ENCODE results near the gene RCBTB2. TPM values are rescaled to one million over a fixed set of nuclear protein-coding genes. Genes with fewer than 3 reads are reported as not detected.

RCBTB2 gene
- total RNA-seq, 1 donor from 2014 or later, result 19.7 TPM

DNA sequence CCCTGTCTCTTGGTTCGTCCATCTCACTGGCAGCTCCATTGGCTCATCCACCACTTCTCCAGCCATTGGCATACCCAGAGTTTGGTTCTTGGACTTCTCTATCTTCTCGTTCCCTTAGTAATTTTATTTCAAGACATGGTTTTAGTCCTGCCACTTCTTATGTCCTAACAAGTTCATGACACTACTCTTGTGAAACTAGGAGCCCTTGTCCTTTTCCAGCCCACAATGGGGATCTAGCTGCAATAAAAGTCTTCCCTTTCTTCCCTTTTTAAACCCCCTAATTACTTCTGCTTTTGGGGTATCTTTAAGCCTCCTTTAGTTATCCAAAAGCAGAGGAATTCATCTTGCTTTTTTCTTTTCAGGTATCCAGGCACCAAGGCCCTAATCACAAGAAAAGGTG lies 2.9 kb upstream of the RCBTB2 start:
- ATAC-seq (no peak), DNase-seq (ENCODE audit: low spot score) (no peak)
- intact Hi-C loops (cut with DNase I), result no loop called here

DNA sequence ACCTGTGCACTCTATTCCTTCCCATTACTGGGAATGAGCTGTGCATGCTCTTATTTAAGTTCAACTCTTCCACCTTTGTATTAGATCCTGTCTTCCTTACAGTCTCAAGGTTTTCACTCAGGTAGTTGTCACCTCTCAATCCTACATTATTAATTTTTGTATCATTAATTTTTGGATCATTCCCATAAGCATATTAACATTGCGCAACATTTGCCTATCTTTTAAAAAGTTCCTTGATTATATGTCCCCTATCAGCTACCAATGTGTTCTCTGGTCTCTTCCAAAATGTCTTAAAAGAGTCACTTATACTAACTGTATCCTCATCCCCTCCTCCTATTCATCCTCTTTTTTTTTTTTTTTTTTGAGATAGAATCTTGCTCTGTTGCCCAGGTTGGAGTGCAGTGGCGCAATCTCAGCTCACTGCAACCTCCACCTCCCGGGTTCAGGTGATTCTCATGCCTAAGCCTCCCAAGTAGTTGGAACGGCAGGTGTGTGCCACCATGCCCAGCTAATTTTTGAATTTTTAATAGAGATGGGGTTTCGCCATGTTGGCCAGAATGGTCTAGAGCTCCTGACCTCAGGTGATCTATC lies 2.1 kb upstream of the RCBTB2 start:
- DNase-seq (ENCODE audit: low spot score) (no peak), ATAC-seq (no peak)
- intact Hi-C loops (cut with DNase I), result no loop called here

DNA sequence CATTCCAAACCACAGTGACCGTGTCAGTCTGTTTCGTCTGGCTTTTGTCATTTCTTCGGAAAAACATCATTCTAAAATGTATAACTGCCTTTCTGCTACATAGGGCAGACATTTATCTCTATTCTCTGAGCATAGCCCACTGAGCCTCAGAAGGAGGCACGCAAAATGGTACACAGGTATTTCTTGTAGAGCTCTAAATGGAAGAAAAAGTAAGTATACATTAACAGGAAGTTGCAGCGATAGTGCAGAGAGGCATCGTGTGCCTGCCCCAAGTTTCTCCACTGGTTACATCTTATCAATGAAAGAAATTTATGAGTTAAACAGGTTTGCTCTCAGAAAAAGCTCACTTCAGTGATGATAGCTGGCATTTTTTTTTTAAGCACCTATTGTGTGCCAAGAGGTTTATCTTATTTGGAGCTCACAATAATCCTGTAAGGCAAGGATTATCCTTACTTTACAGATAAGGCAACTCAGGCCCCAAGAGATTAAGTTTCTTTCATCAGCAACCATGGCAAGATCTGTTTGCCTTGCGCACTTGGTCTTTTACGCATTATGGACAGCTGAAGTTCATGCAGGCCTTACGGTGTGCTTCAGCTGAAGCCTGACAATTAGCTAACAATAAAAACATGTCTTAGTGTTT lies 1.2 kb upstream of the RCBTB2 start:
- DNase-seq (ENCODE audit: low spot score) (no peak), ATAC-seq (no peak)
- intact Hi-C loops (cut with DNase I), result no loop called here

DNA sequence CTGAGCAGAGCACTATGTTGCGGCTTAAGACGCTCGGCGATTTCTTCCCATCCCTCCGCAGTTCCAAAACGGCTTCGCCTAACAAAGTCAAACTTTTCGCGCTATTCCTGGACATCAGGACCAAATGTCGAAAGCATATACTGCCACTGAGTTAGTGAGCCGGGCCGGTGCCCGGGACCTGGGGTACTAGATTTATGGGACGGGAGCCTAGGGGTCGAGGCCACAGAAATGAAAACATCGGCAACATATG lies 699 bp downstream of the RCBTB2 start:
- DNase-seq (ENCODE audit: low spot score), result no peak
- intact Hi-C loops (cut with DNase I), result no loop called here

DNA sequence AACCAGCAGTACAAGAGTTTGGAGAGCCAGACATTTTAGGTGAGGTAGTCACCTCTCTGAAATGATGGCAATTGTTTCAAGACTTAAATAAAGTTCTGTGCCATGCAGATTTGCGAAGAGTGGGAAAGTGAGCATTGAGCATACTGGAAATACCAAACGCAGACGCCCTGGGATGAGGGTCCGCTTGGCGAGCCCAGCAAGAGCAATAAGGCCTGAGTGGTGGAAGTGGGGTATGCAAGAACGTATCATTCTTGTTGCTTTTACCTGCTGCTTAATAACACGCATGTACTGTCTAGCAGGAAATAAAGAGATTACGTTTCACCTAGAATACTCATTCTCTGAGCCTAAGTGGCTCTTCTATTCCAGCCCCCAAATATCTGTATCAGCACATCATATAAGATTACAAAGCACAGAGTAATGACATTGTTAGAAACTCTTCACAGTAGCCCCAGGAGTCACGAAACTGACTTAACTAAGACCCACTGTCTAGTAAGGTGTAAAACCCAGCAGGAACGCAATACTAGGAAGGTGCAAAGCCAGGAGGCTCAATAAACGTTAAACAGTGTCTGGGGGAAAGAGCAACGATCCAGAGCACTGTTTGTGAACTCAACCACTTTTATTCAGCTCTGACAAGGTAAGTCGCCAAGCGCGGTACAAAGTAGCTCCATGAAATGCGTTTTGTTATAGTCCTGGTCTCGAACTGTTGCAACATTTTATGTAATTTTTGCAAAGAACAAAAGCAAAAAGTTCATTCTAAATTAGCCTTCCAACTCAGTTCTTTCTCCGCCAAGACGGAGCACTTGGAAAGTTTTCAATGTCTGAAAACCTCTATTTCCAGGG lies 1.2 kb downstream of the RCBTB2 start:
- ATAC-seq (peak; percentile 1), DNase-seq (ENCODE audit: low spot score) (no peak)
- intact Hi-C loops (cut with DNase I), result no loop called here

More for the DNA sequence above, 699 bp downstream of the RCBTB2 start:
- ATAC-seq, result peak; percentile 51

GRCh38 chr13:48530833-48531232 lies 2.0 kb downstream of the RCBTB2 start:
- ATAC-seq (no peak), DNase-seq (ENCODE audit: low spot score) (no peak)
- intact Hi-C loops (cut with DNase I), result no loop called here

DNA sequence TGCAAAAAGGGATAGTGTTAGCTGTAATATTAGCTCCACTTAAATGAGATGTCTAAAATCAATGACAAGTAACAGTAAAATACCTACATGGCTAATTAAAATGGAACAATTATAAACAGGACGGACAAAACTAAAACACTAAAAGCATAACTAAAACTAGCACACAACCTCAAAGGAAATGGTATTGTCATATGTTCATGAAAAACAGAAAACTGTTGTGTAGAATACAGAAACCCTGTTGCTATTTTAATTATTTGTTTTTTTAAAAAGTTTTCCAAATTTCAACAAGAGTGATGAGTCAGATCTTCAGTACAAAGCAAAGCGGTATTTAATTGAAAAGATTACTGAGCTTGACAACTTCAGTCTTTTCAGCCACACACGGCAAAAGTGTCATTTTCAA lies 4.2 kb downstream of the RCBTB2 start:
- DNase-seq (ENCODE audit: low spot score) (no peak), ATAC-seq (no peak)
- intact Hi-C loops (cut with DNase I), result no loop called here

DNA sequence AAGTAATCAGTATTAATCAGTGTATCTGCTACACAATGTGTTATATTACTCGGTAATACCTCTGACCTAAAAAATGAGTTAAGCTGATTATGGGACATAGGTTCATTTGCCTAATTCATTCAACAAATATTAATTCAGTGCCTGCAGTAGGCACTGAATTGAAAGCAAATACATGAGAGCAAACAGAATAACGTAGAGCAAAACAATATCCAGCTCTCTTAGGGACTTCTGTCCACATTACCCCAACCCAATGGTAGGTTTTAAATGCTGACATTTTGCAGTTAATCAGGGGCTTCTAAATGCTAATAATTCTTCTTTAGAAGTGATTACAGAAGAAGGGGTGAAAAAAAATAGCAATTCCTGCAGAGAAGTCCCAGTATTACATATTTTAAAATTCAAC lies 4.9 kb downstream of the RCBTB2 start:
- intact Hi-C loops (cut with DNase I), result no loop called here
- ATAC-seq, result no peak
- DNase-seq (ENCODE audit: low spot score), result no peak

GRCh38 chr13:48526286-48526685 lies 6.6 kb downstream of the RCBTB2 start:
- intact Hi-C loops (cut with DNase I), result no loop called here
- ATAC-seq (no peak), DNase-seq (ENCODE audit: low spot score) (no peak)

DNA sequence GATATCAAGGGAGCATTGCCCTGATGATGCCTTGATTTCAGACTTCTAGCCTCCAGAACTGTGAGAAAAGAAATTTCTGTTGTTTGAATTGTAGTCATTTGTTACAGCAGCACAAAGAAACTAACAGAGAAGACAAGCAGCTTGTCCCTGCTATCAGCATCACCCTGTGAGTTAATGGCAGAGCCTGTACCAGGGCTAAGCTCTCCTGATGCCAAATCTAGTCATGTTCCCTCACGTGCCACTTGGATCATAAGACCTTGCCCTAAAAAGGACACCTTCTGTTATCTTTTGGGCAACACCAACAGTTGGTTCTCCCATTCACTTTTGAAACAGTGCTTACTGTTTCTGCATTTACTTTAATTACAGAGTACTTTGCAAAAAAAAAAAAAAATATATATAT lies 14.8 kb downstream of the RCBTB2 start:
- ATAC-seq, result no peak
- intact Hi-C loops (cut with DNase I), result no loop called here
- no peak for DNase-seq (ENCODE audit: low spot score)

GRCh38 chr13:48515732-48516131 lies 17.1 kb downstream of the RCBTB2 start:
- intact Hi-C loops (cut with DNase I), result no loop called here
- no peak for ATAC-seq

DNA sequence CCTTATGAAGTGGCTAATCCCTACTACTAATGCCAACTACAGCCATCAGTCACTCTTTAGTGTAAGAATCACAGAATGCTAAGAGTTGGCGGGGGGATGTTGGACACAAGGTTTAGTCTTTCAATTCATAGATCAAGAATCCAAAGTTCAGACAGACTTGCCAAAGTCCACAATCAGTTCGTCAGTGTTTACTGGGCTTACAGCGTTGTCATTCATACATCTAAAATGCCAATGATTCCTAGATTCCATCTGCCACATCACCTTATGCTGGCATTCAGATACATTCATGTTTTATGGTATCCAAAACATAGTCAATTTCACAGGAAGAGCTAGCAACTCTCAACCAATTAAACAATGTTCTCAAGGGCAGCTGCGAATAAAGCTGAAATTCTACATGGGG lies 18.1 kb downstream of the RCBTB2 start:
- intact Hi-C loops (cut with DNase I), result no loop called here
- DNase-seq (ENCODE audit: low spot score), result no peak
- ATAC-seq, result no peak

More at GRCh38 chr13:48515732-48516131, 17.1 kb downstream of the RCBTB2 start:
- DNase-seq (ENCODE audit: low spot score), result no peak

DNA sequence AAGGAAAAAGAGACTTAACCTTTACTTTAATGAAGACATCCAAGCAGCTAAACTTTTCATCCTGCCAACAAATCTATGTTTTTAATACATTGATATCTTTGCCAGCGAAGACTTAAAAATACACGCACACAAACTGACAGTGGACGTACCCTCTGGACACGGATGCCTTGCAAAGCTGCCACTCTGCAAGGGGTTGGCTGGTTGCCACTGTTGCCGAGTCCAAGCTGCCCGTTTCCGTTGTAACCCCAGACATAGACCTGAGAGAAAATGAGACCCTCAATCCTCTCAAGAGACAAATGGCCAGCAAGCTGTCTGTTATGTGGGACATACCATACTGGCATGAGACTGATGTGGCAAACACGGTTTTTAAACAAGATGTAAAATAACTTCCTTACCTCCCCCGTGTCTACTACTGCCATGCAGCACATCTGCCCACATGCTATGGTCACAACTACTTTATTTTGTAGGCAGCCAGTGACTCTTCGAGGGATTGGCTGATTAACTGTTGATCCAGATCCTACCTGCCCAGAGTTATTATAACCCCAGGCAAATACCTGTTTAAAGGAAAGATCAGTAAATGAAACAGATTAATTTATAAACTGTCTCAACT lies 21.2 kb downstream of the RCBTB2 start:
- ATAC-seq, result no peak
- no peak for DNase-seq (ENCODE audit: low spot score)
- intact Hi-C loops (cut with DNase I), result no loop called here

GRCh38 chr13:48510698-48511097 lies 22.2 kb downstream of the RCBTB2 start:
- ATAC-seq, result no peak
- DNase-seq (ENCODE audit: low spot score), result no peak
- intact Hi-C loops (cut with DNase I), result no loop called here

GRCh38 chr13:48508011-48508410 lies 24.9 kb downstream of the RCBTB2 start:
- no peak for ATAC-seq

DNA sequence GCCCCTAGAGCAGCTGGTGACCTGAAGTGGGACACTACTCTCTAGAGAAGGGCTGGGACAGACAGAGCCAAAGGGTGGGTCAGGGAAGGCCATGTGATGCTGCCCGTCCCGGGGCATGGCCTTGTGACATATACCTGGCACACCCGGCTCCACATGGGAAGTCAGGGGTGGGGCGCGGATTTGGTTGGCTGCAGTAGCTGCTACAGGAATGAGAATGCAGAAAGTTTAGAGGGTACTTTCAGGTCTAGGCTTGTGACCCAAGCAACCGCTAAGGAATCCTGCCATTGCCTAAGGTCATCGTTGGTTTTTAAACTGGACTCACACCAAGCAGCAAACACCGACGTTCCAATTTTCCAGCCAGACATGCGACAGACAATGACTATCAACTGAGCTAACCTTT lies 25.9 kb downstream of the RCBTB2 start:
- ATAC-seq, result no peak
- intact Hi-C loops (cut with DNase I), result no loop called here
- no peak for DNase-seq (ENCODE audit: low spot score)

More at GRCh38 chr13:48508011-48508410, 24.9 kb downstream of the RCBTB2 start:
- intact Hi-C loops (cut with DNase I), result no loop called here
- no peak for DNase-seq (ENCODE audit: low spot score)

GRCh38 chr13:48506092-48506701 lies 26.7 kb downstream of the RCBTB2 start:
- DNase-seq (ENCODE audit: low spot score), result no peak
- intact Hi-C loops (cut with DNase I), result no loop called here
- ATAC-seq, result peak; percentile 16

GRCh38 chr13:48505597-48506091 lies 27.2 kb downstream of the RCBTB2 start:
- peak; percentile 76 for ATAC-seq
- intact Hi-C loops (cut with DNase I), result no loop called here
- DNase-seq (ENCODE audit: low spot score), result no peak

DNA sequence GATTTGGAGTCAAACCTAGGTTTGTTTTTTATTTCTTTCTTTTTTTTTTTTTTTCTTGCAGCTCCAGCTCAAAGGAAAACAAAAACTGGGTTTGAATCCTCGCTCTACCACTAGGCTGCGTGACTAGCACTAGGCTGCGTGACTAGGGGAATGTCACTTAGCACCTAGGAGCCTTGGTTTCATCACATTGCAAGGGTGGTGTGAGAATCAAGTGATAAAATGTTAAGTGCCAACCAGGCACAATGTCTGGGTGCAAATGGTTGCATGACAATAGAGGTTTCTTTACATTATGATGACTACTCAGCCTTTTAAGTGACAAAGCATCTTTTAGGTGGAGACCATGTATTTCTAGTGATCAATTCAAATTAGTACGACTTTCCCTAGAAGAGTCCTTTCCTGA lies 27.9 kb downstream of the RCBTB2 start:
- DNase-seq (ENCODE audit: low spot score) (no peak), ATAC-seq (no peak)
- intact Hi-C loops (cut with DNase I), result no loop called here

- no peak for DNase-seq (ENCODE audit: low spot score)
- no peak for ATAC-seq
- intact Hi-C loops (cut with DNase I), result no loop called here
These were observed 28.3 kb downstream of the RCBTB2 start for GRCh38 chr13:48504606-48505005.

All from sciatic nerve (tissue), 2 donors.